Measurements from ENCODE around the gene CHFR. TPM values are rescaled to one million over a fixed set of nuclear protein-coding genes. Genes with fewer than 3 reads are reported as not detected.

Gene CHFR
- total RNA-seq, 4 donors from 2014 or later = 27.2 to 34.7 (median 30.6) TPM

GRCh38 chr12:132804426-132804861 lies 83.0 kb downstream of the CHFR start:
- intact Hi-C loops (cut with DNase I; ENCODE audit: low total_unique reads) = no loop called here
- 69 to 71% methylated on average over 16 of the region's 16 CpGs for WGBS, 2 donors
- DNase-seq (ENCODE audit: low spot score in 2 of 2) = no peak
- H3K4me3 ChIP-seq (ENCODE audit: low read depth, poor library complexity, severe bottlenecking) = no peak overlapping the region
- TF ChIP-seq POLR2A (IDR thresholded peaks at IDR 0.05) = no peak
- TF ChIP-seq CTCF (IDR thresholded peaks at IDR 0.05) = no peak

- no peak for DNase-seq (ENCODE audit: low spot score in 2 of 2)
- WGBS, 2 donors = 75 to 85% methylated on average over 13 to 15 of the region's 15 CpGs
- no peak overlapping the region for H3K4me3 ChIP-seq (ENCODE audit: low read depth, poor library complexity, severe bottlenecking)
- intact Hi-C loops (cut with DNase I; ENCODE audit: low total_unique reads) = no loop called here
- TF ChIP-seq CTCF (IDR thresholded peaks at IDR 0.05) (no peak), POLR2A (IDR thresholded peaks at IDR 0.05) (no peak)
Observed at GRCh38 chr12:132803888-132804287, 83.5 kb downstream of the CHFR start.

GRCh38 chr12:132803125-132803524 lies 84.3 kb downstream of the CHFR start:
- TF ChIP-seq POLR2A (IDR thresholded peaks at IDR 0.05) (no peak), CTCF (IDR thresholded peaks at IDR 0.05) (no peak)
- WGBS, 2 donors = 92 to 97% methylated on average over 14 of the region's 14 CpGs
- intact Hi-C loops (cut with DNase I; ENCODE audit: low total_unique reads) = no loop called here
- H3K4me3 ChIP-seq (ENCODE audit: low read depth, poor library complexity, severe bottlenecking) = no peak overlapping the region
- DNase-seq (ENCODE audit: low spot score in 2 of 2) = no peak

GRCh38 chr12:132801741-132802140 lies 85.7 kb downstream of the CHFR start:
- H3K4me3 ChIP-seq (ENCODE audit: low read depth, poor library complexity, severe bottlenecking) = no peak overlapping the region
- DNase-seq (ENCODE audit: low spot score in 2 of 2) = no peak
- TF ChIP-seq POLR2A (IDR thresholded peaks at IDR 0.05) (no peak), CTCF (IDR thresholded peaks at IDR 0.05) (no peak)
- intact Hi-C loops (cut with DNase I; ENCODE audit: low total_unique reads) = no loop called here
- 93 to 95% methylated on average over 28 of the region's 28 CpGs for WGBS, 2 donors

- TF ChIP-seq POLR2A (IDR thresholded peaks at IDR 0.05) (no peak), CTCF (IDR thresholded peaks at IDR 0.05) (no peak)
- H3K4me3 ChIP-seq (ENCODE audit: low read depth, poor library complexity, severe bottlenecking) = no peak overlapping the region
- 92 to 95% methylated on average over 15 of the region's 15 CpGs for WGBS, 2 donors
- intact Hi-C loops (cut with DNase I; ENCODE audit: low total_unique reads) = no loop called here
- no peak for DNase-seq (ENCODE audit: low spot score in 2 of 2)
Observed at GRCh38 chr12:132798836-132799235, 88.6 kb downstream of the CHFR start.

GRCh38 chr12:132797820-132798570 lies 89.4 kb downstream of the CHFR start:
- WGBS, 2 donors = 90 to 92% methylated on average over 23 to 24 of the region's 24 CpGs
- TF ChIP-seq POLR2A (IDR thresholded peaks at IDR 0.05) (no peak), CTCF (IDR thresholded peaks at IDR 0.05) (no peak)
- no peak for DNase-seq (ENCODE audit: low spot score in 2 of 2)
- intact Hi-C loops (cut with DNase I; ENCODE audit: low total_unique reads) = no loop called here
- H3K4me3 ChIP-seq (ENCODE audit: low read depth, poor library complexity, severe bottlenecking) = no peak overlapping the region

Data from lower leg skin (tissue), 4 donors.